Inflammatory macrophage treated with lipopolysaccharide for 4 hours (primary cell): Measurements from ENCODE around the gene CPNE2.

Source experiments
- DNase-seq: peaks from one replicate; pipeline ENCODE4 v3.0.0-alpha.2; 2020

The CPNE2 gene

DNA sequence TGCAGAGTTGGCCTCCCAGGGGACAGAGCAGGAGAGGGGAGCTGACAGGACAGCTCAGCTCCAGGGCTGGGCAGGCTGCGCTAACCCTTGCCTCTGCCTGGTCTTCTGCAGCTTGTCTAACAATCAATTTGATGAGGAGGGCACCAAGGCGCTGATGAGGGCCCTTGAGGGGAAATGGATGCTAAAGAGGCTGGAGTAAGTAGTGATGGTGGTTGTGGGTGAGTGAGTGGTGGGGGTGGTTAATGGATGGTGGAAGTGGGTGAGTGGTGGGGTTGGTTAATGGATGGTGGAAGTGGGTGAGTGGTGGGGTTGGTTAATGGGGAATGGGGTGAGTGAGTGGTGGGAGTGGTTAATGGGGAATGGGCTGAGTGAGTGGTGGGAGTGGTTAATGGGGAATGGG is 22.0 kb upstream of the CPNE2 start:
- DNase-seq = no peak

DNA sequence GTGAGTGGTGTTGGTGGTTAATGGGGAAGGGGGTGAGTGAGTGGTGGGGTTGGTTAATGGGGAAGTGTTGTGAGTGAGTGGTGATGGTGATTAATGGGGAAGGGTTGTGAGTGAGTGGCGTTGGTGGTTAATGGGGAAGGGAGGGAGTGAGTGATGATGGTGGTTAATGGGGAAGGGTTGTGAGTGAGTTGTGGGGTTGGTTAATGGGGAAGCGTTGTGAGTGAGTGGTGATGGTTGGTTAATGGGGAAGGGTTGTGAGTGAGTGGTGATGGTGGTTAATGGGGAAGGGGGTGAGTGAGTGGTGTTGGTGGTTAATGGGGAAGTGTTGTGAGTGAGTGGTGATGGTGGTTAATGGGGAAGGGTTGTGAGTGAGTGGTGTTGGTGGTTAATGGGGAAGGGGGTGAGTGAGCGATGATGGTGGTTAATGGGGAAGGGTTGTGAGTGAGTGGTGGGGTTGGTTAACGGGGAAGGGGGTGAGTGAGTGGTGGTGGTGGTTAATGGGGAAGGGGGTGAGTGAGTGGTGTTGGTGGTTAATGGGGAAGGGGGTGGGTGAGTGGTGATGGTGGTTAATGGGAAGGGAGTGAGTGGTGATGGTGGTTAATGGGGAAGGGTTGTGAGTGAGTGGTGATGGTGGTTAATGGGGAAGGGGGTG is 21.2 kb upstream of the CPNE2 start:
- DNase-seq = peak; percentile 49

DNA sequence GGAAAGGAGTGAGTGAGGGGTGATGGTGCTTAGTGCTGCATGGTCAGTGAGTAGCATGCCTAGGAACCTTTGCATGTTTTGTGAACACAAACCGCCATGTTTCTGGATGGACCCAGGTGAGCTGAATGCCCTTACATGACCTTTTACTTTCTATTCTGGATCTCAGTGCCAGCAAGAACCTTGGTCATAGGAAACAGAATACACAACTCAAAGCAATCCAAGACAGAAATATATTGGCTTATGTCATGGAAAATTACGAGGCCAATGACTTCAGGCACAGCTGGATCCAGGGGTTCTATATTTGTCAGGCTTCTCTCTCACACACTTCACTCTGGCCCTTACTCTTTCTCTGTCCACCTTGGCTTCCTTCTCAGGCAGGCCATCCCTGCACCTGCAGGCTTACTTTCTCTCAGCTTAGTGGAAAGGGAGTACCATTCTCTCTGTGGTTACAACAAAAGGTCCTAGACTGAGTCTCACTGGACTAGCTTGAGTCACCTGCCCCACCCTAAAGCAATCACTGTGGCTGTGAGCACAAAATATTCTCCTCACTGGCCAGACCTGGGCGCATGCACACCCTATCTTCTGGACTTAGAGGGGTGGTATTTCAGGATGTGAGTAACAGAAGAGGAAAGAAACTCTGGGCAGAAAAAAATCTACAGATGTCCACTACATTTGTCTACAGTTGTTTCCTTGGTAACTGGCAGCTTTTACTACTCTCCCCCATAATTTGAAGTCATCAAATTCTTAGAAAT is 20.4 kb upstream of the CPNE2 start:
- DNase-seq = no peak

DNA sequence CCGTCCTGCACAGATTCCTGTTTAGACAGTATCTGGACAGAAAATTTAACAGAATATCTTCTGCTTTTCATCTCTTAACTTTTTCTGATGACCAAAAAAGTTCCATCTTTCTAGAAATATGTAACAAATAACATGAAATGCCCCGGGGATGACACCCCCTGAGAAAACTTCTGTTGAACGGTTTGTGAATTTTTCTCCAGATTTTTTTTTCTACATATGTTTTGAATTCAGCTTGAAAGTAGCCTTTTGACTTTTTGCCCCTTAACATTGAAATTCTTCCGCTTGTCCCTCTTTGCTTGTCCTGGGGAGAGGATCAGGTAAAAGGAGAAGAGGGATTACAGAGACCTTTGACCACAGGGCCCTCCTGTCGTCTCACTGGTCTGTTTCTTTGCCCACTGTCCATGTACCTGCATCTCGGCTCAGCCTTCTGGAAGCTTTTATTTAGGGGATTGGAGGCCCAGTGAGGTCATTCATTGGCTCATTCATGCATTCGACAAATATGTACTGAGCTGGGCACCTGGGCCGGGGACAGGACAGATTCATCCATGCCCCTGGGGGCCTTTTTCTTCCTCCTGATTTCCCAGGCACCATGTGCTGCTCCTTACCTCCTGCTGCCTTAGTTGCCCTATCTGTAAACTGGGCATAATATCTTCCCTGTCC is 19.6 kb upstream of the CPNE2 start:
- DNase-seq = no peak

DNA sequence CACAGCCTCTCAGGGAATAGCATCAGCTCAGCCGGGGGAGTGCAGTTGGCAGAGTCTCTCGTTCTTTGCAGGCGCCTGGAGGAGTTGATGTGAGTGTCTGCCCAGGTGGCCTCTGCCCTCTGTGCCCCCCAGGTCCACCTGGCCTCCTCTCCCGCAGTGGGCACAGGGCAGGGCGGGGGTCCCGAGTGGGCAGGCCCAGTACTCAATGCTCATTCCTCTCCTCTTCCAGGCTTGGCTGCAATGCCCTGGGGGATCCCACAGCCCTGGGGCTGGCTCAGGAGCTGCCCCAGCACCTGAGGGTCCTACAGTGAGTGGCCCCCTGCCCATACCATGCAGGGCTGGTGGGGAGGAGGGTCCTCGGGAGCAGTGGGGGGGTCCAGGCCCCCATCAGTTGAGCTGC is 14.7 kb upstream of the CPNE2 start:
- DNase-seq = no peak

DNA sequence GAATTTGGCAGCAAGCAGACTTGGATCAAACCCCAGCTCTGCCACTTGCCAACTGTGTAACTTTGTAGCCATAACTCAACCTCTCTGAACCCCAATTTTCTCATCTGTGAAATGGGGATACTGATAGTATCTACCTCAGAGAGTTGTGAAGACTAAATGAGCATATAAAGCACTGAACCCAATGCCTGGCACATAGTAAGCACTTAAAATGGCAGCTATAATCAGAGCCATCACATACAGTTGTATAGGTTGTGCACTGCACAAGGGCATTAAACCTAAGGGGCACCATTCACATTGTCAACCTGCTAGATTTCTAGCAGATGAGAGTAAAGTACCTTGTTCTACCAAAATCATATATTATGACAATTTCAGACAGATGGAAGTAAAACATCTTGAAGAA is 10.6 kb upstream of the CPNE2 start:
- no peak for DNase-seq

DNA sequence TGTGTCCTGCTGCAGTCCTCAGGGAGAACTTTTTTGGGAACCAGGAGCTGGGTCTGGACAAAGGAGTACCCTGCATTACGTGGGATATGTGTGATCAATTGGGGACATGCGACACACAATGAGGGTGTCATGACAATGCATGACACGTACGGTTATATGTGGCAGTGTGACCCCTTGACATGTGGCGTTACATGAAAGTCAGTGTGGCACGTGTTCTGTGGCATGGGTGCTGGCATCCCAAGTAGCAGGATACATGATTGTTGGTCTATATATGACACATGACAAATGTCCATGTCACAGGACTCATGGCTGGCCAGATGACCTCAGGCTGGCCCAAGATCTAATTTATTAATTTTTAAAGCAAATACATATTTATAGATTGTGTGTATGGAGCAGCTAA is 9.7 kb upstream of the CPNE2 start:
- DNase-seq = no peak

DNA sequence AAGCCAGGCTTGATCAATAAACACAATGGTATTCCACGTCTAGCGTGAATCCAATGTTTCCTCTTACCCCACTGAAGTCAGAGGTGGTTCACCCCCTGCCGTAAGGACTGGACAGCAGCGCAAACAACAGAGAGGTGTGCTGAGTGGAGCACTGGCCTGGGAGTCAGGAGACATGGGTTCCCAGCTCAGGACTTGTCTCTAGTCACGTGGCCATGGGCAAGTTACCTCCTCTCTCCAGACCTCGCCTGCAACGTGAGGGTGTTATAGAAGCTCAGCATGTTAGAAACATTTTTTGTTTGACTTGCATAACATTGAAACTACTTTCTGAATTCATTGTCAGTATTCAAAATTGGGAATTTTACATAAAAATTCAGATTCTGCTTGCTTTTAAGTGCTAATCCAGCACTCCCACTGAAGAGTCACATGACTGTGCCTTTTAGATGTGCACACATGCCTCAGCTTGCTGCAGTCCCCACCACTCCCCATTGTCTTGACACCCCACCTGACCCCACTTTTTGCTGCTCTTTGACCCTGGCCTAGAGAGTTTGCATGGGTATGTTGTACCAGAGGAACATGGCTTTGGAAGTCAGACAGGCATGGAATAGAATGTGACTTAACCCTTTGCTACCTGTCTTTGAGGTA is 8.8 kb upstream of the CPNE2 start:
- DNase-seq = no peak

DNA sequence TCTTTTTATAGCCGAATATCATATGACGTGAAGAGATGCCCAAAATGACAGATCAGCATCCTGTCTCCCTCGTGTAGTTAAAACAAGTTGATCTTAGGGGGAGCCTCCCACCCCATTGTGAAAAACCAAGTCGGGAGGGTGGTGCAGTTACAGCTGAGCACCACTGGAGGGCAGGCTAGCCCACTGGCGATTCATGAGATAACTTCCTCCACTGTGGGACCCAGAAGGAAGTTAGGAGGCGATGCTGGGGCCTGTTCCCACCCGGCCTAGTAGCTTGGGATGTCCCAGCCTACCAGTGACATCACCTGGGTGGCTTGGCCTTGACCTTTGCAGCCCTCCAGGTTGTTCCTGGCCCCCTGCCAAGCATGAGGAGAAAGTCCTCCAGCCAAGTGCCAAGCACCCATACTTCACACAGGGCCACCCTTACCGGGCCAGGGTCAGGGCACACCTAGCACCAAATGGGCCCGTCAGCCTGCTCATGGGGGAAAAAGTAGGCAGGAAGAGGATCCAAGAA is 8.1 kb upstream of the CPNE2 start:
- peak; percentile 80 for DNase-seq

DNA sequence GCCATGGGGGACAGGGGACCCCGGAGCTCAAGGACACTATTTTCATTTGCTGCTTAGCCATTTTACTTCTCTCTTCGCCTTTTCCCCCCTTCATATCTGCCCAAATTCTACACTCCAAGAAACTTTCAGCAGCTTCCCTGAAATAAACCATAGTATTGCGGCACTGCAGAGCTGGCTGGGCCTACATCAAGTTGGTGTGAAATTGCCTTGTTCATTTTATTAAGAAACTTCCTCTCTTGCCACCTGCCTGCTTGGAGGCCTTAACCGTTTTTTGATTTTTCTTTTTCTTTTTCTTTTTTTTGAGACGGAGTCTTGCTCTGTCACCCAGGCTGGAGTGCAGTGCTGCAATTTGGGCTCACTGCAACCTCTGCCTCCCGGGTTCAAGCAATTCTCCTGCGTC is 7.4 kb upstream of the CPNE2 start:
- peak; percentile 40 for DNase-seq

DNA sequence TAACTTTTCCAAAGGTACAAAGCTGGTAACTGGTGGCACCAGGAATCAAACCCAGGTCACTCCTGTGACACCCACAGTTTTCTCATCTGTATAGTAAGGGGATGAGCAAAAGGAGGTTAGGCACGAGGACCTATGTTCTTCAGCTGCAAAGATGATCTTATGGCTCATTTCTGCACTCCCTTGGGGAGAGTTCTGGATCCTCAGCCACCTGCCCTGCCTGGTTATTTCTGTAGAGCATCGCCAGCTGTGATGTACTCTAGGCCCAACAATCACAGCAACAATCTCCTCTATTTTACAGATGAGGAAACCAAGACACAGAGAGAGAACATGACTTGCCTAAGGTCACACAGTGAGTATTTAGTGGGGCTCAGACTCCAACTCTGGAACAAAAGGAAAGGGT is 5.4 kb upstream of the CPNE2 start:
- no peak for DNase-seq

DNA sequence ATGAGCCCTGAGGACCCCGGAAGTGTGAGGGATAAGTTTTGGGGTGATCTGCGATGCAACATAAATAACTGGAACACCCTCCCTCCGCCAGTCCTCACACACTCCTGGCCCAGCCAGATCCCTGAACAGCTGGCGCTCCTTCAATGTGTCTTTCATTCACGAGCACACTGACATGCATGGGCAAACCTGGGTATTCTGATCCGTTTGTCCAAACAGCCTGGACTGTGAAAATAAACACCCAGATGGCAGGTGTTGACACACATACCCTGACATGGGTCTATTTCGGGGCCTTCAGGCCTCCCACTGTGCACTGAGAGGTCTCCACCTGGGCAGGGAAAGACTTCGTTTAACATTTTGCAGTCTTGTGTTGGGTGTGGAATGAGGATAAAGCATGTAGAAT is 3.0 kb upstream of the CPNE2 start:
- no peak for DNase-seq

DNA sequence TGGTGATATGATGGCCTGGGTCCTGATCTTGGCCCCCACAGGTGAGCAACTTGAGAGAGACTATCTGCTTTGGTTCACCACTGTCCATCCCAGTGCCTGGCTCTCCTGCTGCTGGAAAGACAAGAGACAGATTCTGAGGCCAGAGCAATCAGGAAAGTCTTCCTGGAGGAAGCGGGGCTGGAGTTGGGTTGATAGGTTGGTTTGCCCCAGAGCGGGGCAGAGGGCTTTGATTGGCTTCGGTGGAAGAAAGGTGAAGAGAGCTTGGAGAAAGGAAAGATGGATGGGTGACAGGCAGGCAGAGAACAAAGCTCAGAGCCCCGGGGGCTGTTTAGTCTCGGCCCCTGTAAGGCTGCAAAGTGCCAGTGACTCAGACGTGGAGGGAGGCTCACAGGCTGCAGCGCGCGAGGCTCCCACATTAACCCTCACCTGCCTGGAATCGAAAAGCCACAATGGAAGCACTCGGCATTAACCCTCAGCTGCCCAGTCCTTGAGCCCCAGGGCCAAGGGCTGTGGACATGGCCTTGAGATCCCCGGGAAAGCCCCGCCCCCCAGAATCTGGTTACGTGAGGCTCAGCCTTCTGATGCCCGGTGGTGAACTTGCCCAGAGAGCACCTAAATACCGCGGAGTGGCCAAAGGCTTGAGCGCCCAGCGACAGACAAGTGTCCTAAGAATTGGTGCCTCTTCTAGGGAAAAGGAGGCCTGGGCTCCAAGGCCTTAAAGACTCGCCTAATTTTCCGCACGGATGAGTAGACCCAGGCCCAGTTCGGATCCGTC is 996 bp upstream of the CPNE2 start:
- no peak for DNase-seq

DNA sequence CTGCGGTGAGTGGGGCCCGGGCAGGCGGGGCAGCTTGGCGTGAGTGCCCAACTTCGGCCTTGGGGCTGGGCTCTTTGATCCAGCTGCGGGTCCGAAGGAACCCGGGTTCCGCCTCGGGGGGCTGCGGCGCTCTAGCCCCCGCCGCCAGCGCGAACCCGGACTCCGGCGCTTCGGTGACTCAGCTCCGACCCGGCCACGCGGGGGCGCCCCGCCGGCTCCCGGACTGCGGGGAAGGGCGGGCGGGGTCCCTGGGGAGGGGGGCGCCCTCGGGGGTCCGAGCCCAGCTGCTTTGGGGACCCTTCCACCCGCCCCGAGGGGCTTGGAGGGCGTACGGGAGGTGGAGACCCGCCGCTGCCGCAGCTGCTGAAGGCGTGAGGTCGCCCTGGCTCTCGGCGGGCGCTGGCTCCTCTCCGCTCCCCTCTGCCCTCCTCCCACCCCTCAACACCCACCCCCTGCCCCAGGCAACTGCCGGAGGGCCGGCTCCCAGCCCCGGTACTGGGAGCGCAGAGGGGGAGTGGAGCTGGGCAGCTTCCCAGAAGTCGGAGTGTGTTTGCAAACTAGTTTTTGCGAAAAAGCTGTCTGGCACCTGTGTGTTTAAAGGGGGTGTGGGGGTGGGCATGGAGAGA is 516 bp downstream of the CPNE2 start:
- peak; percentile 35 for DNase-seq

DNA sequence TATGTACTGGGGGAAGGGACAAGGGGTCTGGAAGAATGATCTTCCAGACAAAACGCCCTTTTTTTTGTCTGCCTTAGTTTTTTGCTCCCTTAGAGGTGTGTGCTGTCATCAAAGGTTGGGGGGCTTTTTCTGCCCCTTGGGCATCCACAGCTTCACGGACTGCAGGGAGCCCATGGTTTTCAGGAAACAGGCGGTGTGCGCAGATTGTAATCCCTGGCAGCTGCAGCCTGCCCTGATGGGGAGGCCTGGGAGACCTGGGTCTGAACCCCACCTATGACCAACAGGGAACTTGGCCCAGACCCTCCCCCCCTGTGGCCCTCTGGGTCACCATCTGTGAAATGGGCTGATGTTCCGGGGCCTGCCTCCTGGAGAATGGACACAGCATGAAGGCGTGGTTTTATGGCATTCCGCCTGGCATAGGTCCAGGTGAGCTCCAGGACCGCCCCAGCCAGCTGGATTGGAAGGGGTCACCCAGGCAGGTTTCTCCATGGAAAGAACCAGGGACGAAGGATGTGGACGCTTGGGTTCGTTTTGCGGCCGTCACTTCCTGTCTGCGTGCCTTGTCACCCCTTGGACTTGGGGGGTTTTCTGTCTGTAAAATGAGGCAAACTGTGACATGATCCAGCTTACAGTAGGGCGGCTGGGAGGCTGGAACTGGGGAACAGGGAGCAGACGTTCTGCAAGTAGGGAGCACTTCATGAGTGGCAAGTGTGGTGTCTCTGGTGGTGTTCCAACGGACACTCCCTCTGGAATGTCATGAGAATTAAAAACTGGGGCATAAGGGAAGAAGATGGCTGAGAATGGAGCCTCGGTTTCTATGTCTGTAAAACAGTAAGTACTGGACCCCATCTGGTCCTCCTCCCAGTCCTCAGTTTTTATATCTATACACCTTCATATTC is 1.5 kb downstream of the CPNE2 start:
- DNase-seq = no peak

DNA sequence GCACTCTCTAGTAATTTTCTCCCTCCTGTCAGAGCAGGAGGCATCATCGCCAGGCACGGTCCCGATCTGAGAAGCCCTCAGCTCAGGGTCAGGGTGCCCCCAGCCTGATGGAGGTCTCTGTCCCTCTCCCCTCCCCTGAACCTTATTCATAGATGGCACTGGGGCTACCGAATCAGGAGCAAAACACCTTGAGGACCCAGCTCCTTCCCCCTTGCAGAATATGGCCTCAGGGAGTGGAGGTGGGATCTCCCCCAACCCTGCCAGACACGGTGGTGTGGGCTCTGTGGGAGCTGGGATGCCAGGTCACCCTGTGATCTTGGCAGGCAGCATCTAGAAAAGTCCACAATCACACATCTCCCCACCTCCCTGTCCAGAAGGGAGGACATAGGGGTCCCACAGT is 2.5 kb downstream of the CPNE2 start:
- no peak for DNase-seq

DNA sequence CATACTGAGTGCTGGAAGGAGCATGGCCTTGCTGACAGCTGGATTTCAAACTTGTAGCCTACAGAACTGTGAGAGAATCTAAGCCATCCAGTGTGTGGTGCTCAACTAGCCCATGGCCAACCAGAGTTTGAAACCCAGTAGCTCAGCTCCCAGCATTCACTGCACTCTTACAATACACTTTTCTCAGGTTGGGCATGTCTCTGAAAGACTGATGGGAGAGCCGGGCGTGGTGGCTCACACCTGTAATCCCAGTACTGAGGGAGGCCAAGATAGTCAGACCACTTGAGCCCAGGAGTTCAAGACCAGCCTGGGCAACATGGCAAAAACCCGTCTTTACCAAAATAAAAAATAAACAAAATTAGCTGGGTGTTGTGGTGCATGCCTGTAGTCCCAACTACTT is 3.8 kb downstream of the CPNE2 start:
- DNase-seq = no peak

DNA sequence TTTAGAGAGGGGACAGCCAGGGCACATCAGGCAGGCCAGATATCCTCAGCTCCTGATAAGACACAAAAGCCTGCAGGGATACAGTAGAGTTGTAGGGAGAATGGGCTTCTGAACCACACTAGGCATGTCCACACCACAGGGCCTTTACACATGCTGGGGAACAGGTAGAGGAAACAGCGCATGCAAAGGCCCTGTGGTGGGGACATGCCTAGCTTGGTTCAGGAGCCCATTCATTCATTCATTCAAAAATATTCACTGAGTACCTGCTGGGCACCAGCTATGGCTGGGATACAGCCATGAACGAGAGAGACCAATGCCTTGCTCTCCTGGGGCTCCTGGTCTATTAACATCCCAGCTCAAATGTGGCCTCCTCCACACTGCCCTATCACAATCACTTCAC is 4.4 kb downstream of the CPNE2 start:
- no peak for DNase-seq

DNA sequence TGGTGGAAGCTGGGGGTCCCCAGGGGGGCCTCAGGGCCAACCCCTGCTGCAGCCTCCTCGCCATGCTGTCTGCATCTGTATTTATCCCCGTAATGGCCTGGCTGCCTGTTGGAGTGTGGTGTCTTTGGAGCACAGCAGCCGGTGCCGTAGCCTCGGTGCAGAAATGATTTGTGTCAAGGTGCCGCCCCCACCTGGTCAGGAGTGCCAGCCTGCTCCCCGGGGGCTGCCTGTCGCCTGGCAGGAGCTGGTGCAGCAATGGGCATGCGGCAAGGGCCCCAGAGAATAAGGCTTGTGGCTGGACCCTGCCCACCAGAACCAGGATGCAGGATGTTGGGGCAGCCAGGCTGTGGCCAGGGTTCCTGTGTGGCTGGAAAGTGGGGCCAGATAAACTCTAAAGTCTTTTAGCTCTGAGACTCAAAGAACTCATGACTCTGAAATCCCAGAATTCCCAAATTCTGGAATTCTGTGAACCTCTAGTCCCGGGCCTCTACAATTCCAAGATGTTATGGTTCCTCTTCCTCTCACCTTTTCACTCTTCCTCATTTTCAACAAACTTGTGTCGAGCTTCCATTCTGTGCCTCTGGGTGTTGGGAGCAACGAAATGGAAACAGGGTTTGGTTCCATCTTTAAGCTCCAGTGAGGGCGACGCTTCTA is 5.9 kb downstream of the CPNE2 start:
- DNase-seq = no peak

DNA sequence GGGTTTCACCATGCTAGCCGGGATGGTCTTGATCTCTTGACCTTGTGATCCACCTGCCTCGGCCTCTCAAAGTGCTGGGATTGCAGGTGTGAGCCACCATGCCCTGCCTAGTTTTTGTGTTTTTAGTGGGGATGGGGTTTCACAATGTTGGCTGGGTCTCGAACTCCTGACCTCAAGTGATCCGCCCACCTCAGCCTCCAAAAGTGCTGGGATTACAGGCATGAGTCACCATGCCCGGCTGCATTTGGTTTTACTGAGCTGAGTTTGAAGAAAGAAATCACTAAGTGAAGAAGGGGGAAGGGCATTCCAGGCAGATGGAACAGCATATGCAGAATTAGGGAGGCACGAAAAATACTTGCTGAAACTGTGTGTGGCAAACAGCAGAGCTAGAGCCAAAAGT is 7.6 kb downstream of the CPNE2 start:
- DNase-seq = peak; percentile 13

DNA sequence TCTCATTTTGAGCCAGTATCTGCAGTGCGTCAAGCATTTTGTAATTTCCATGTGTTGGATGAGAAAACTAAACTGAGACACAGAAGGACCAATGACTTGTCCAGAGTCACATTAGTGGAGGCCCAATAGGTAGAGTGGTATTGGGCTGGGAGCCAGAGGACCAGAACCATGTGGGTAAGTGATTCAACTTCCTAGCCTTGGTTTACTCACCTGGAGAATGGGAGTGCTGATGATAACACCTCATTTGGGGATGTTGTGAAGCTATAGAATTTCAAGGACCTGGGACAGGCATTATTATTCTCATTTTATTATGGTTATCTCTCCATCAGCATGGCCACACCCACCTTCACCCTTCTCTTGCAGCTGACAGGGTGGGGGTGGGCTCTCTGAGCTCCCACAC is 8.1 kb downstream of the CPNE2 start:
- DNase-seq = no peak
